DOHH2 (cell line): ENCODE results near the gene CIBAR2.

ENCODE experiments used
- CTCF ChIP-seq: fragments of 200-600 bp; sonication (generic); IDR thresholded peaks from one replicate; pipeline ENCODE4 v1.5.1; 2014; ENCODE audit warnings: antibody characterized with exemption, mild to moderate bottlenecking, low read depth, low read length; ENCODE audit not compliant: poor library complexity, severe bottlenecking
- EZH2phosphoT487 ChIP-seq: fragments of 200-600 bp; sonication (generic); IDR thresholded peaks from 2 replicates; pipeline ENCODE4 v1.6.1; 2017; ENCODE audit warnings: borderline replicate concordance, mild to moderate bottlenecking, antibody characterized with exemption, low read length, moderate library complexity, mixed read lengths

GRCh38 chr16:85064186-85064585 lies 48.1 kb downstream of the CIBAR2 start:
- no peak for TF ChIP-seq CTCF
- TF ChIP-seq EZH2phosphoT487 = no peak
